Activated CD4-positive, alpha-beta T cell treated with anti-CD3 and anti-CD28 coated beads, Interleukin-2, amount 50 U/mL, for 24 hours (primary cell): ENCODE measurements around the gene ZNF90.
A peak's percentile ranks its signal among the peaks of the same experiment; 100 is the strongest.
"Not testable (repeated sequence)": the region's sequence is repeated elsewhere in the genome, so short reads cannot be mapped to it uniquely, and the experiment has no call there.

Experiments
- DNase-seq, 2 donors: peaks; one replicate each; pipeline ENCODE4 v3.0.0-alpha.2; 2020; ENCODE audit warnings: low read depth in 1 of 2, low spot score in 1 of 2

Gene ZNF90

DNA sequence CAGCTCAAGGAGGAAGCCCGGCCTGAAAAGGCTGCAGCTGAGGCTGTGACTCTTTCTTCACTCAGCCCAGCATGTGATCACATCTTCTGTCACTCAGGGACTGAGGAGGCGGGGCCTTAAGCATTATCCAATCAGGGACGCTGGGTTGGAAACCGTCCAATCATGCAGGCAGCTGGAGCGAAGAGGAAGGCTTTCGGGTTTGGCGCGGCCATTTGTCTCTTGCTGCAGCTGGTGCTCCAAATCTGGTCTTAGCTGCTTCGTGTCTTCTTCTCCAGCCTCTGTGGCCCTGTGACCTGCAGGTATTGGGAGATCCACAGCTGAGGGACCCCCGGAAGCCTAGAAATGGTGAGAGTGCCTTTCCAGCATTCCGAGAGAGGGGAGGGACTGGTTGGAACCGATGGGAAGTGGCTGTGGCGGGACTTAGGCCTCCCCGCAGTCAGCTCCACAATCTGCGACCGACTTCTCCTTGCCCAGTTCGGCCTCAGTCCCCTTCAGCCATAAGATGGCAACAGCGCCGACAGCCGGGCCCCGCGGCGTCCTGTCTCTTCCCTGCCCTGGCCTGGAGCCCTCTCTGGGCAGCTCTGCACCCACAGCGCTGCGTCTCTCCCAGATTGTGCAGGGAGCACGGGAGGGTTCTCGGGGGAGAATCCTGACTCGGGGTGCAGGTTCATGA, at the start of gene ZNF90:
TSS of gene ZNF90 (plus strand) at position 210 of the 673 bp plus-strand sequence. CDS start at position 343, 133 bp downstream.
- DNase-seq = peak; percentile 56 to 85

DNA sequence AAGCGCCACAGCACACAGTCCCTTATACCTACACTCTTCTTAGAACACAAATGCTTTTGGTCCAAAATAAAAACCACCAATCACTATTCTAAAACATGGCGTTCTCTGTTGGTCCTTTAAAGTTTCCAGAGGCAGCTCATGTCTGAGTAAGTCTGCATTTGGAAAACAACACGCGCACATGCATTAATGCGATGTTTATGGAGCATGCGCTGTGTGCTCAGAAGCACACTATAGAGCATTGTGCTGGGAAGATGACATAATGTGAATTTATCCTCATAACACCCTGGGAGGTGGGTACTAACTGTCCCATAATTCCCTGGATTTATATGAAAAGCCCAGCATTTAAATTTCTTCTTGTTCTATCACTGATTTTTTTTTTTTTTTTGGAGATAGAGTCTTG, 49.2 kb upstream of the ZNF90 start:
- DNase-seq = no peak

DNA sequence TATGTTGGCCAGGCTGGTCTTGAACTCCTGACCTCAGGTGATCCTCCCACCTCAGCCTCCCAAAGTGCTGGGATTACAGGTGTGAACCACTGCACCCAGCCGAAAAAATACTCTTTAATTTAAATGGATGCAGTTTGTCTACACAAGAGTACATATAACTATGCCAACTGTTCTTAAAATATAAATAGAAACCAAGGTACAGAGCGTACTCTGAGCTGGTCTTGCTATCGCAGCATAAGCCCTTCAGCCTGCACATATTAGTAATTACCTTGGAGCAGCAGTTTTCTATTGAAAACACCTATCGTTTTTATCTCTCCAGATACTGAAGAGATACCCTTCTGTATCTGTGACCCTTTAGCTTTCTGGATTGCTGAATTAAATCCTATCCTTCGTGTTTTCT, 41.9 kb upstream of the ZNF90 start:
- DNase-seq = no peak

- no peak for DNase-seq
Measured at GRCh38 chr19:20038358-20039202, 39.2 kb upstream of the ZNF90 start.

DNA sequence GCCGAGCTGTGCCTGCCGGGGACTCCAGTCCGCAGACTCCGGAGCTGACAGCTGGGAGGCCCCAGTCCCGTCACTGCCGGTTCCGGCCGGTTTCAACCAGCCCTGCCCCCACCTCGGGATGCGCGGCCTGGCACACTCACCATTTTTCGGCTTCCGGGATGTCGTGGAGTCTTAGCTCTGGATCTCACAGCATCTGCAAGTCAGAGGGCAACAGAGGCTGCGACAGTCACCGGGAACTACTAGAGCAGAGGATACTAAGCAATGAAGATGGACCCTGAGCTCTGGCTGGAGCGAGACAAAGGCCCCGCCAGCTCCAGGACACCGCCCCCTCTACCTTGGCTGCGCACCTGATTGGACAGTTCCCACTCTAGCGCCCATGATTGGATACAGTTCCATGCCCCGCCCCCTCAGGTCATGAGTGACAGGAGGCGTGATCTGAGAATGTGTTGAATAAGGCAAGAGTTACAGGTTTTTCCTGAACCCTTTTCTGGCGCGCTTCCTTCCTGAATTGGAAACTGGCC, 38.5 kb upstream of the ZNF90 start, which contains the start of gene ZNF682:
TSS of gene ZNF682 (minus strand) at position 303 of the 521 bp plus-strand sequence. CDS start at position 143, 160 bp downstream.
- peak; percentile 81 to 95 for DNase-seq

DNA sequence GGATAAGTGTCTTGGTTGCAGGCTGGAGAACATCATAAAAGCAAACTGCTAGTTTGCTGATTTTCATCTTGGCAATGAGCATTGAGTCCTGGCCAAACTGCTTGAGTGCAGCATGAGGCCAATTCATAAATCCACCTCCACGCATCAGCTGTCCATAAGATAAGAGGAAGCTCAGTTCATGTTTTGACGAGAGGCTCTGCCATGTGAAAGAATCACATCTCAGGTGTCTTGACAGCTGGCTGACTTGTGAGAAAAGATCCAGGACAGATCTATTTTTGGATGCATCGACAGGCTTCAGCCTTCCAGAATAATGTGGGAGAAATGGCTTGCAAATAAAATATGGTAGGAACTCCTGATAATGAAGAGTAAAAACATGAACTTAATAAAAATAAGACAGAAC, 33.1 kb upstream of the ZNF90 start:
- DNase-seq = no peak

DNA sequence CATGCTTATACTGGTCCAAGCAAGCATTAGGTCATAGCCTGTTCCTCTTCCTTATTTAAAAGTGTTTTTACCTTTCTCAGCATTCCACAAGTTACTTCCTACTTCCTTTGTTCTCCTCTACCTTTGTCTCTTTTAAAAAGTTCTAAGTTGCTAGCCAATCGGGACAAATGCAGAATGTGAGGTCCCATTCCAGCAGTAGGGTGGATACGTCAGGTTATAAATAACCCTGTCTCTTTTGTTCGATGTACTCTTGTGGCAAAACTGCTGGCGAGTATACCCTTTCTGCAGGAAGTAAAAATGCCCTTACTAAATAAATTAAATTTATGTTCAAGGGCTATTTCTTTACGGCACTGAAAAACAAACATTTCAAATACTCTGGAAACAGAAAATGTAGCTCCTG, 32.1 kb upstream of the ZNF90 start:
- not testable (repeated sequence) for DNase-seq

- peak; percentile 47 to 65 for DNase-seq
Measured at GRCh38 chr19:20051841-20052768, 25.7 kb upstream of the ZNF90 start.

- not testable (repeated sequence) for DNase-seq
Measured at GRCh38 chr19:20058738-20059137, 19.1 kb upstream of the ZNF90 start.

DNA sequence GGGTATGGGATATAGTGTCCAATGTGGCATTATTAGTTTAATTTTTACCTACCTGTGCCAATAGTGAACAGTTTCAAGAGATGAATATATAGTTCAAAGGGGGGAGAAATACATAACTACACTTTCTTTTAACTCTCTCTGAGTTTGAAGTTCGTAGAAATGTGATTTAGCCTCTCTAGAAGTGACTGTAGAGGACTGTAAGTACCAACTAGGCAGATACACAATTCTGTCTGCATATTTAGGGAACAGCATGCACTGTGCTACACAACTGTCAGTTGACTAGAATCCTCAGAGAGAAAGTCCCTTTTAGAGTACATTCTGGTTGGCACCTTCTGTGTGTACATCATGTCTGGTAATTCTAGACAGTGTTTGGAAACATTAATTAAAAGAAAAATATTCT, 17.5 kb upstream of the ZNF90 start:
- DNase-seq = no peak

DNA sequence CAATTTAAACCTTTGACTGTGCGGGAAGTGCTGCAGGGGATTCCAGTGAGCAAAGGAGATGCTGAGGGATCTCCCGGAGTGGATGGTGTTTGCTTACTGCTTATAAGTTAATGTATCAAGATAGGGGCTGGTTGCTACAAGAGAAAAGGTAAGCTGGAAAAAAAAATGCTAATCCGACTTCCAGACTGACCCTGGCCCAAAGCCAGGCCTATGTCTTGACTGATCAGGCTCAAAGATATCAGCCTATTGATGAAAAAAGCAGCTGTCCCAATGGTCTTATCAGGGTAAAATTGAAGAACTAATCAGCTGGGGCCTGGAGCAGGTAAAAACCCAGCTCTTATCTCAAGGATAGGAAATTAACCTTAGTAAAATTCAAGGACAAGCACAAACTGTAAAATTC, 10.9 kb upstream of the ZNF90 start:
- no peak for DNase-seq

GRCh38 chr19:20067943-20068342, 9.9 kb upstream of the ZNF90 start:
- no peak for DNase-seq

- DNase-seq = not testable (repeated sequence)
Measured at GRCh38 chr19:20068559-20068958, 9.2 kb upstream of the ZNF90 start.

- no peak for DNase-seq
Measured at GRCh38 chr19:20070691-20071090, 7.1 kb upstream of the ZNF90 start.

DNA sequence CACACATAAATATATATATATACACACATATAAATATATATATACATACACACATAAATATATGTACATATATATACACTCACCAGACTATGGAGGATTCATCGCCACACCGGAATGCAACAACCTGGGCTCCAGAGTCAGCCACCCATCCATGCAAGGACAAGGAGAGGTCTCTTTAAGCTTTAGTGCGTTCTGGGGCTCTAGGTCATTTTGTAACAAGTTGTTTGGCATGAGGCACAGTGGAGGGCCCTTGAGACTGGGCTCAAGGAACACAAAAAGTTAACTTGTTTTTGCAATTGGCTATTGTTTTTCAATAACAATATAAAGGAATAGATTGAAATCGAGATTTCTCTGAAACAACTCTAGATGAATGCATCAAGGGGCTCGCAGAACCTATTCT, 4.9 kb upstream of the ZNF90 start:
- no peak for DNase-seq

- no peak for DNase-seq
Measured at GRCh38 chr19:20078581-20079031, 806 bp downstream of the ZNF90 start.

DNA sequence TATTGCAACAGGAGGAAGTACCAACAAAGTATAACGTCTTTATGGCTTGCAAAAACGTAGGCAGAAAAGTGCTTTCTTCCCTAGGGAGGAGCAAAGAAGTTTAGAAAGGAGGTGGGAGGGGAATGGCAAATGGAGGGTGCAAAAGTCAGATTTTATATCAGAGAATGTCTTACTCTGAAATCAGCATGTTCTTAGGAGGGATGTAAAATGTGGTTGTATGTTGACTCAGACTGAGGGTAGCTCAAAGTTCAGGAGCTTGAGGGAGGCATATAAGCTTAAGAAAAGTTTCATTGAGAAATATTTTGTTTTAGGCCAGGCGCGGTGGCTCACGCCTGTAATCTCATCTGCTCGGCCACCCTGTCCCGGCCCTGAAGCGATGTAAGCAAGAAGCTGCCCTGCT, 1.7 kb downstream of the ZNF90 start:
- no peak for DNase-seq

GRCh38 chr19:20080656-20081055, 2.9 kb downstream of the ZNF90 start:
- DNase-seq = no peak

- DNase-seq = not testable (repeated sequence)
Measured at GRCh38 chr19:20082232-20082833, 4.5 kb downstream of the ZNF90 start.

- DNase-seq = not testable (repeated sequence)
Measured at GRCh38 chr19:20082876-20083275, 5.1 kb downstream of the ZNF90 start.
